ENCODE results near the gene KSR1. TPM values are rescaled to one million over a fixed set of nuclear protein-coding genes. Genes with fewer than 3 reads are reported as not detected.
"Not testable (repeated sequence)": the region's sequence is repeated elsewhere in the genome, so short reads cannot be mapped to it uniquely, and the experiment has no call there.

KSR1 gene
- total RNA-seq, 2 donors from 2014 or later, result 13.9 to 16.5 TPM

DNA sequence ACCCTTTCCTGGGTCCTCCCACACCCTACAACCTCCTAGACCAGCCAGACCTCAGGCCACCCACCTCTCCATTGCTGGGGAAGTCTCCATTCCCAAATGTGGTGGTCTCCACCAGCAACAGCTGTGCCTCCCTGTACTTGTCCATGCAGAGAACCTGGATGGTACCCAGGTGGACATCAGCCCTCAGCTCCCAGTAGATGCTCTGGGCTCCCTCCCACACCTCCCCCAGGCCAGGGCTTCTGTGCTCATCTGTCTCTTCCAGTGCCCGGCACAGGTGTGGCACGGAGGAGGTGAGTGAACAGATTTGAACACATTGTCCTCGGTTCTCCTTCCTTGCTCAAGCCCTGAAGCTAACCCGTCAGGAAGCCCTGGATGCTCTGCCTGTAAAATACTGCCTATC lies 209.3 kb downstream of the KSR1 start:
- H3K36me3 ChIP-seq, result no peaks in the 10 kb centered on the region
- H3K9me3 ChIP-seq, result no peaks in the 10 kb centered on the region
- no peaks in the 10 kb centered on the region for H3K4me1 ChIP-seq
- no peak for TF ChIP-seq CTCF (IDR thresholded peaks at IDR 0.05)
- no peak for DNase-seq
- no peak overlapping the region for H3K4me3 ChIP-seq
- H3K9ac ChIP-seq (ENCODE audit: low read depth in 2 of 2, low read length in 2 of 2), result no peak overlapping the region
- no peak overlapping the region for H3K27ac ChIP-seq
- intact Hi-C loops (cut with DNase I), result no loop called here
- no peaks in the 10 kb centered on the region for H3K27me3 ChIP-seq

DNA sequence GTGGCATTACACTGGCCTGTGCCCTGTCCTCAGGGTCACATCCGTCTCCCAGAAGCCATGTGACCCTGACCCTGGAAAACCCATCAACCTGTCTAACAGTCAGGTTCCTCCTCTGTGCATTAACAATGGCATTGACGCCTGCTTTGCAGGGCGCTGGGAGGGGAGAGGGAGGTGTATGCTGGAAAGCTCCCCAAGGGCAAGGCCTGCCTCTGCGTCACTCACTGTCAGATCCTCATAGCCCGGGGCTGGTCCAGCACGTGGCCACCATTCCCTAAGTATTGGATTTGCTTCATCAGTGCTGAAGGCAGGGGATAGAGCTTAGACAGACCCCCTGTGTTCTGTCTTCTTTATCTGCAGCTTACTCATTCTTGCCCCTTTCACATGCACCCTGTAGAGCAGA lies 210.0 kb downstream of the KSR1 start:
- H3K9ac ChIP-seq (ENCODE audit: low read depth in 2 of 2, low read length in 2 of 2); DNase-seq; H3K27ac ChIP-seq; H3K4me1 ChIP-seq; H3K36me3 ChIP-seq; H3K9me3 ChIP-seq; H3K4me3 ChIP-seq; intact Hi-C loops (cut with DNase I); H3K27me3 ChIP-seq: not testable (repeated sequence)

DNA sequence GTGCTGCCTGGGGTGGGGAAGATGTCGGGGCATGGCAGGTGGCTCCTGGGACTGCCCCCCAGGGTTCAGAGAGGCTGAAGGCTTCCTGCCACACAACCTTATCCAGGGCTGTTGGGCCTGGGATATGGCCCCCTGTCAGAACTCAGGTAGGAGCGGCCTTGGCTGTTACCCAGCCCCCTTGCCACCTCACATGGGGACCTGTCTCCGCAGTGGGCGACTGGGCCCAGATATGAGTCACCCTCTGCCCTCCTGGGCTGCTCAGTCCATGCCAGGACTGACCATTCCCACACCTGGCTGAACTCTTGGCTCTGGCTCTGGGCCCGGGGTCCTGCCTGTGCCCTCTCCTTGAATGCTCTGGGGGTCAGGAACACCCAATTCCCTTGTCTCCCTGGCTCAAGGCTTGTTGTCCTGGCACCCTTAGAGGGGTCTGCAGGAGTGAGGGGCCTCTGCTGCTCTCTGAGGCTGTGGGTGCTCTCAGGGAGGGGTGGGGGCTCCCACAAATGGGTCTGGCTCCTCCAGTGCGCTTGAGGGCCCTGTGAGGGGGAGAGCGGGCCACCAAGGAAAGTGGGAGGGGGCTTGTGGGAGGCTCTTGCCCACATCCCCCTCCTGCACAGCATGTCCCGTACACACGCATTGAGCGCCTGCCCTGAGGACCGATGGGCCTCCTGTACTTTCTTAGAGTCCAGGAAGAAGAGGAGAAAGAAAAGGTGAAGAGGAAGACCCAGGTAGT lies 210.7 kb downstream of the KSR1 start:
- intact Hi-C loops (cut with DNase I), result no loop called here
- Histone ChIP-seq H3K27me3 (no peaks in the 10 kb centered on the region), H3K27ac (no peak overlapping the region), H3K9ac (ENCODE audit: low read depth in 2 of 2, low read length in 2 of 2) (no peak overlapping the region), H3K4me1 (no peaks in the 10 kb centered on the region), H3K9me3 (no peaks in the 10 kb centered on the region), H3K4me3 (no peak overlapping the region), H3K36me3 (no peaks in the 10 kb centered on the region)
- DNase-seq, result no peak
- TF ChIP-seq CTCF (IDR thresholded peaks at IDR 0.05), result no peak

DNA sequence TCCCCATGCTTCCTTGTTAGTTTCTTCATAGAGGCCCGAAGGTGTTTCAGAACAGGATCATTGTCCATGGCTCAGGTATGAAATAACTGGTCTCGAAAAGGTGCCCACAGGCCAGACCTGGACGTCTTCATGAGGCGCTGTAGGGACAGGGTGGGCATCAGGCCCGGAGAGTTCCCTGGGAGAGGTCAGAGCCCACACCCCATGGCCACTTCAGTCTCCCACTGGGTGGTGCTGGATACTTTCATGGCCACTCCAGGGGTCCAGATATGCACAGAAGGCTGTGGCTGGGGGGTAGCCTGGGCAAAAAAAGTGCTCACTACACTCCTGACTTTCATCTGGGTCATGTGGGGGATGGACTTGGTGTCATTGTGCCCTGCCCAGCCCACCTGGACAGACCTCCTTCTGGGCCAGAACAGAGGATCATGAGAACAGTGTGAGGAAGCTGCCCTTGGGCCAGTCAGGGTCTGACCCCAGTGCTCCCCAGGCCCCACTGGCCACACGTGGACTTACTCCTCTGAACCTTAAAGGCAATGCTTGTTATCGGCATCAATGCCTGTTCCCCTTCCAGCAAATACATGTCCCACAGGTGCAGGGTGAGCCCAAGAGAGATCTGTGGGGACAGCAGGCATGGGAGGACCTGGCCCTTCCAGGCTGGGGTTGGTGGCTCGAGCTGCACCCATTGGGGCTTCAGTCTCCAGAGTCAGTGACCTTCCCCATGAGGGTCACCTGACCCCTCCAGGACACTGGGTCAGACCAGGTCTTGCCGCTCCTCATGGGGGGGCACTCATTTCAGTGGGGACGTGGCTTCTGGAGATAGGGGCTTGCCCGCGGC lies 211.6 kb downstream of the KSR1 start:
- no peak overlapping the region for H3K27ac ChIP-seq
- H3K27me3 ChIP-seq, result no peaks in the 10 kb centered on the region
- no peaks in the 10 kb centered on the region for H3K4me1 ChIP-seq
- intact Hi-C loops (cut with DNase I), result no loop called here
- no peaks in the 10 kb centered on the region for H3K36me3 ChIP-seq
- no peak for DNase-seq
- H3K9ac ChIP-seq (ENCODE audit: low read depth in 2 of 2, low read length in 2 of 2), result no peak overlapping the region
- H3K9me3 ChIP-seq, result no peaks in the 10 kb centered on the region
- TF ChIP-seq CTCF (IDR thresholded peaks at IDR 0.05), result no peak
- no peak overlapping the region for H3K4me3 ChIP-seq

DNA sequence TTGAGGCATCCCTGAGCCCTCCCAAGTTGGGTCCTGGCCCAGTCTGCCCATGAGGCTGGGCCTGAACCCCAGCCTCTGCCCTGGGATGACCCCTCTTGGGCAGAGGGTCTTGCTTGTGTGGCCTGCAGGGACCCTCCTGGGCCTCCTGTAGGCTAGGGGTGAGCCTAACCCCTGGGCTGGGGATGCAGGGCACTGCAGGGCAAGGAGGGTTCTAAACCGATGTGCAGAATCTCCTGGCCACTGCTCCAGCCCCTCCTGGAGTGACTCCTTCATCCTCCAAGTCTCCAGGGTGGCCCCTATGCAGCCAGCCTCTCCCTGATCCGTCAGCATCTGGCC lies 212.2 kb downstream of the KSR1 start:
- H3K4me1 ChIP-seq, result no peaks in the 10 kb centered on the region
- no peaks in the 10 kb centered on the region for H3K27me3 ChIP-seq
- H3K27ac ChIP-seq, result no peak overlapping the region
- no peak for DNase-seq
- H3K4me3 ChIP-seq, result no peak overlapping the region
- H3K9ac ChIP-seq (ENCODE audit: low read depth in 2 of 2, low read length in 2 of 2), result no peak overlapping the region
- TF ChIP-seq CTCF (IDR thresholded peaks at IDR 0.05), result no peak
- intact Hi-C loops (cut with DNase I), result no loop called here
- H3K9me3 ChIP-seq, result no peaks in the 10 kb centered on the region
- H3K36me3 ChIP-seq, result no peaks in the 10 kb centered on the region

- Histone ChIP-seq H3K36me3 (no peaks in the 10 kb centered on the region), H3K27ac (no peak overlapping the region), H3K4me3 (no peak overlapping the region), H3K9ac (ENCODE audit: low read depth in 2 of 2, low read length in 2 of 2) (no peak overlapping the region), H3K9me3 (no peaks in the 10 kb centered on the region), H3K27me3 (no peaks in the 10 kb centered on the region), H3K4me1 (no peaks in the 10 kb centered on the region)
- no peak for DNase-seq
- no peak for TF ChIP-seq CTCF (IDR thresholded peaks at IDR 0.05)
- intact Hi-C loops (cut with DNase I), result no loop called here
Observed at GRCh38 chr17:27669136-27669535, 212.9 kb downstream of the KSR1 start.
